HG03558 (cell line): ENCODE data around the gene ATP8A2.
"Not testable (repeated sequence)": the region's sequence is repeated elsewhere in the genome, so short reads cannot be mapped to it uniquely, and the experiment has no call there.

Source experiments
- ATAC-seq: cut with Tn5 transposase; IDR thresholded peaks from one replicate; pipeline ENCODE4 v1.9.1; 2021; ENCODE audit warnings: moderate number of reproducible peaks; ENCODE audit not compliant: unreplicated experiment; ENCODE audit errors: extremely low read depth

The ATP8A2 gene

GRCh38 chr13:25778365-25778764 lies 406.6 kb downstream of the ATP8A2 start:
- no peak for ATAC-seq

DNA sequence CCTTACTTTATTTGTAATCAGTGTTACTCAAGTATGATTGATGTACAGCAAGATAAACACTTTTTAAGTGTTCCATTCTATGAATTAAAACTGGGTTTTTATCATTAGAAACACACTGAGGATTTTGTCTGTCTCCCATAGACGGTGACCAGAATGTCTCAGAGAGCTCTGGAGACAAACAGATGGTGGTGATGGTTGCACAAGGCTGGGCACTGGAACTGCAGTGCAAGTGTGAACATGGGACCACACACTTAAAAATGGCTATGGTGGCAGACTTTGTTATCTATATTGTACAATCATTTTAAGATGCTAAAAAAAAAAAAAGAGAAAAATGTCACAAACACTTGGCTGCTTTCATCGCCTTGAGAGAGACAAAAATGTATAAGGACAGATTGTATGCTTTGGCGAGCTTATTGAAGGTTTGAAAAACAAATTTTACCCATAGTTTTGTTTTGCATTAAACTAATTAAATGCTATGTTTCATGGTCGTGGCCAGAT lies 407.1 kb downstream of the ATP8A2 start:
- no peak for ATAC-seq

DNA sequence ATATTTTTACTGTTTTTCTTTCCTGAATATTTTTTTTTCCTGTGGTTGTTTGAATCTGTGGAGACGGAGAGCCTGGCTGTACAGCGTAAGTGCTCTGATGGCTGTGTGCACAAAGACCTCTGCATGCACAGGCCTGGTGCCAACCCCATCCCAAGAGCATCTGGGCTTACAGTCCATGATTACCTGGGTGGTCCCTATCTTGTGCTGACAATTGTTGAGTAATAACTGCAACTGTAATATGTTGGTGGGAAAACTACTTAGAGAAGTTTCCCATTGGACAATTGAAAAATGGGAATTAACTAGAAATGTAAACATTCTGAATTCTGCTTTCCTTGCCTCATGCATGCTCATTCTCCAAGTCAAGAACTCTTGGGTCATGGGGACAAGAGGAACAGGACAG lies 411.3 kb downstream of the ATP8A2 start:
- ATAC-seq: no peak

DNA sequence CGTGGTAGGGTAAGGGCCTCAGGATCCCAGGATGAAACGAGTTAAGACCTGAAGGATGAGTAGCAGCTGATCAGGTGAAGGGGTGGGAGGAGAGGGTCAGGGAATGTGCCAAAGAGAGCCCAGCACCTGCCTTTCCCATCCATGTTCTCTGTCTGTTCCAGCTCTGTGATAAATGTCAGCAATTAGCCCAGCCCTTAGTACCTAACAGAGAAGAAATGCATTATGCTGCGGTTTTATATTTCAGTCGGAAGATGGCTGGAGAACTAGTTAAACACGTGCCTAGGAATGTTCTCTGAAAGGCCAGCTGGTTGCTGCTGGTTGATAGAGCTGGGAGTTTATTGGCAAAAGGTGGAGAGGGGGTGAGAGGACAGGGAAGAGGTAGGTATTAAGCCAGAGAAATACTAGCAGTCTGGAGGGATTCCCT lies 411.8 kb downstream of the ATP8A2 start:
- no peak for ATAC-seq

GRCh38 chr13:25784119-25784518 lies 412.3 kb downstream of the ATP8A2 start:
- no peak for ATAC-seq

- not testable (repeated sequence) for ATAC-seq
Observed at GRCh38 chr13:25790137-25790536, 418.4 kb downstream of the ATP8A2 start.

DNA sequence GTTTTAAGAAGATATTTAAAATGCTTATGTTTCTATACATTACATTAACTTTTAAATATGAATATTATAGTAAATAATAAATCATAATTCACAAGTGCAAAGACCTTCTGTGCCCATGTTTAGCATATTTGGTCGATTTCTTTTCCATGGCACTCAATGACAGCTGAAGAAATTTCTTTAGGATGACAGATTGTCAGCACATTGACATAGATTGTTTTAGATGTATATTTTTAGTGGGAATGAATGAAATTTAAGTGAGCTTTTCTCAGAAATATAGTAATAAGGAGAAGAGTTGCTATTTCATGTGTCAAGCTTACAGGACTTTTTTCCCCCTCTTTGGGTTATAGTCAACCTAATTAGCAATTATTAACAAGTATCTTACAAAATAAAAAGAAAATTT lies 423.5 kb downstream of the ATP8A2 start:
- ATAC-seq: no peak

DNA sequence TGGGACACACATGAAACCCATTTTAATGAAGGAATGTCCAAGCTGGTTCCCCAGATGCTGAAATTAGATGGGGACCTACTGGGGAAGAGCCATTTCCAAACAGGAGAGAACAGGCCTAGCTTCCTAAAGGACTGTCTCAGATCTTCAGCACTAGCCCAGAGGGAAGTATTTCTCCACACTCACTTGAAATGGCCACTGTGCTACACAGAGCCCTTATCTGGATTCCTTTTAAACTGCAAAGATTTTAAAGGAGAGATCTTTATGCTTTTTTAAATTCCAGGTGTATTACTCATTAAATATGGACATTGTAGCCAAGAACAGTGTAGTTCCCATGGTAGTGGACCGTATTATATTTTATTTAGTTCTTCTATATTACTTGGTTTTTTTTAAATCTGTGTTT lies 424.7 kb downstream of the ATP8A2 start:
- ATAC-seq: no peak

DNA sequence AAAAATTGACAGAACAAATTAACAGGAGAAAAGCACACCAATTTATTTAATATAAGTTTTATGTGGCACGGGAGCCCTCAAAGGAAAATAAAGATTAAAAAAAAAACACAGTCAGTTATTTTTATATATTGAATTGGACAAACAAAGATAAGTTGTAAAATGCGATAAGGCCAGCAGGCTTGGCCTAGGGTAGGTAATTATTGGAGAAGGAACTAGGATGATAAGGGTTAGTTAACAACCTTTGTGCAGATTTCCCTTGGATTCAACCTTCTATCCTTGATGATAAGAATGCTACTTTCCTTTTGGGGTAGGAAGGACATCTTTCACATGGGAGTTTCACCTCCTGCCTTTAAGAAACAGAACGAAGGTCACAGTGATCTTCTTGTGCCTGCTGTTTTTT lies 427.2 kb downstream of the ATP8A2 start:
- ATAC-seq: no peak

GRCh38 chr13:25800523-25800922 lies 428.7 kb downstream of the ATP8A2 start:
- no peak for ATAC-seq

DNA sequence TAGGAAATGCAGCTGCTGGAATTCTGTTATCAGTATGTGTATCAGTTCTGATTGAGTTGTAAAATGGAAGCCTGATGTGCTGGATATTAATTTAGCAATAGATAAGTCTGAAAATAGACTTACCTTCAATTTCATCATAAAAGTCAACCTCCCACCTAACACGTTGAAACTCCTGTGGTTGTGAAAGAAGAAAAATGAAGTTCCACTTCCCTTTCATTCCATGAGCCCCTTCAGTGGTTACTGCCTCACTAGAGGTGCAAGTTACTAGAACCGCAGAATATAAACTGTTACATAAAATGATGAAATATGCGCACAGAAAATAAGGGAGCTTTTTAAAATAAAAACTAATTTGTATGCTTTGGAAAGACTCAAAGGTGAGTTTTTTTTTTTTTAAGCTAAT lies 430.8 kb downstream of the ATP8A2 start:
- ATAC-seq: no peak

DNA sequence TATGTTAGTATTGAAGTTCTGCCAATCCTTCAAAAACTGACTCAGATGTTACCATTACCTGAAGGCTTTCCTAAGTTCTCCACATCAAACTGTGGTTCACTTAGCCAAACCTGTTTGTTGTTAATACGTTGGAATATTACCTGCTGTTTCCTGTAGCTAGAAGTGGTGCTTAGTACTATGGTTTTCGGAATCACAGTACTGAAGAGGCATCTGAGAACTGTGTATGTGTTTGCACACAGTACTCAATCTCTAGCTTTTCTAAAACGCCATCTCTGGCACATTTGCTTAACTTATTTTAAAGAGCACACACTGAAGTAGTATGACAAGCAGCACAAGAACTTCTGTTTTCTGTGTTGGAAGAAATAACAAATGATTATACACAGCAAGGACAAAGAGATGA lies 431.9 kb downstream of the ATP8A2 start:
- ATAC-seq: no peak

DNA sequence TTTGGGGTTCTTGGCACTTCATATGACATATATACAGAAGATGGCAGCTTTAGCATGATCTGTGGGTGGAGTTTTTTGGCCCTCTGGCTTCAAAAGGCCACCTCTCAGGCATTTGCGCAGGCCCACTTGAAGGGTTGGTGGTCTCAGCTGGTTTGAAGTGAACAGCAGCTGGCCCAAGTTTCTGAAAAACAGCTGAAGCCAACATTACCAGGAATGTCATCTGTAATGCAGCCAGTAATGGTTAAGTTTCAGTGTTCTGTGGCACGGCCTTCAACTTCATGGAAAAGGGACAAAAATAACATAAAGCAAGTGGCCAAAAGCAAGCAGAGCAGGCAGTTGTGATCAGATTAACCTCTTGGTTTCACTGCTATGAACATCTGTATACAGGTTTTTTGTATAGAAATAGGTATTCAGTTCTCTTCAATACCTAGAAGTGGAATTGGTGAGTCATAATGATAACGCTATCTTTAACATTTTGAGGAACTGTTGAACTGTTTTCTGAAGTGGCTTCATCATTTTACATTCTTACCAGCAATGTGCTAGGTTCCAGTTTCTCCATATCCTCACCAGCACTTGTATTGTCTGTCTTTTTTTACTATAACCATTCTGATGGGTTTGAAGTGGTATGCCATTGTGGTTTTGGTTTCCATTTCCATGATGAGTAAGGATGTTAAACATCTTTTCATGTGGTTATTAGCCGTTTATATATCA lies 434.6 kb downstream of the ATP8A2 start:
- peak; percentile 65 for ATAC-seq

DNA sequence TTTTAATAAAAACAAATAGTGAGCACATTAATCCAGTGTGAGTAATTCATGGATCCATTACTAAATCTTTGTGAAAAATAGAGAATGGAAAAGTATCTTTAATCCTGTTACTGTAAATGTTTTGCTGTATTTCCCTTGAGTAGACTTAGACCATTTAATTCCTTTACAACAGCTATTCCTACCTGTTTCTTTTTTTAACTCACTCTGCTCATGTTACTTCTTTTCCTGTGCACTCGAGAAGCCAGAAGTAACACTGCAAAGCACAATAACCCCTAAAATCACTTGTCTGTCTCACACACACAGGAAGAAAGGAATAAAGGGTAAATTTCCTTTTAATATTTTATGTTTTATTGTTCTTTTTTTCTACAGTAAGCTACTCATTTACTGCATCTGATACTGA lies 435.8 kb downstream of the ATP8A2 start:
- ATAC-seq: no peak

DNA sequence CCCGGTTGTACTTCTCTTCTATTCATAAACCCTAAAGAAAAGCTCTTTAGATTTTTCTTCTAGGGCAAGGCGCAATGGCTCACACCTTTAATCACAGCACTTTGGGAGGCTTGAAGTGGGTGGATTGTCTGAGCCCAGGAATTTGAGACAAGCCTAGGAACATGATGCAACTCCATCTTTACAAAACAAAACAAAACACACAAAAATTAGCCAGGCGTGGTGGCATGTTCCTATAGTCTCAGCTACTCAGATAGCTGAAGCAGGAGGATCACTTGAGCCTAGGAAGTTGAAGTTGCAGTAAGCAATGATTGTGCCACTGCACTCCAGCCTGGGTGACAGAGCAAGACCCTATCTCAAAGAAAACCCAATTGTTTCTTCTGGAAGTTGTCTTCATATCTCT lies 439.7 kb downstream of the ATP8A2 start:
- ATAC-seq: no peak

DNA sequence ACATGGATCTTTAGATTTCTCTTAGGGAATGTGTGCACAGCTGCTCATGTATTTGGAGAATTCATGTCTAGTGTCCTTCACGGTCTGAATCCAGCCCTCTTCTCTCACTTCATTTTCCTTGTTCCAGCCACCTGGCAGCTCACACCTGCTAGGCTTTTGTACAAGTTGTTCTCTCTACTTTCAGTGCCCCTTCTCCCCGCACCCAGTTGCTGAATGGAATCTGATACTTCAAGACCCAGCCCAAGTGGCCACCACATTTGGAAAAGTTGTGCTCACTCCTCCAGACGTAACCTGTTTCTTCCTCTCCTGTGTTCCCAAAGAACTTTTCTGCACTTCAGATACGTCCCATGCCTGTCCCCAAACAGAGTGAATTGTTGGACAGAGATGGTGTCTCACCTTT lies 444.5 kb downstream of the ATP8A2 start:
- no peak for ATAC-seq

- no peak for ATAC-seq
Observed at GRCh38 chr13:25819856-25820530, 448.2 kb downstream of the ATP8A2 start.

DNA sequence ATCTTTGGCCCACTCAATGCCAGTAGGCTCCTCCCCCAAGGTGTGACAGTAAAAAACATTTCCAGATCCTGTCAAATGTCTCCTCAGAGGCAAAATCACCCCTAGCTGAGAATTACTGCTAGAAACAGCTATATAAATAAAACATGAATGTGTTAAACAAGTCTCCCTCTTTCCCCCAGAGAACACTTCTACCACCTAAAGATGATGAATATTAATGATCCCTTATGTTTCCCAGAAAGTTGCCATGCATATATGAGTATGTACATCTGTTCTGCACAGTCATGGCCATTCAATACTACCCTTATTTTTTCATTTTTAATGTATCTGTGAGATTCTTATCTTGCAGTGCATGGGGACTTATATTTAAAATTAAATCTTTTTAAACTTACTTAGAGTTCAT lies 450.0 kb downstream of the ATP8A2 start:
- ATAC-seq: no peak

- not testable (repeated sequence) for ATAC-seq
Observed at GRCh38 chr13:25827221-25827620, 455.4 kb downstream of the ATP8A2 start.

- ATAC-seq: no peak
Observed at GRCh38 chr13:25827831-25828465, 456.2 kb downstream of the ATP8A2 start.

- ATAC-seq: no peak
Observed at GRCh38 chr13:25833761-25834160, 462.0 kb downstream of the ATP8A2 start.
